OCI-LY1 (cell line): Measurements from ENCODE around the gene UBXN10.

Experiments used
- H2AFZ ChIP-seq: fragments of 200-600 bp; sonication (generic), shearing (Covaris generic); 2 replicates; pipeline ENCODE4 v1.6.0; 2014; ENCODE audit warnings: antibody characterized with exemption, mild to moderate bottlenecking, low read length
- H3F3A ChIP-seq: fragments of 200-600 bp; sonication (generic), shearing (Covaris generic); 2 replicates; pipeline ENCODE4 v1.6.0; 2014; ENCODE audit warnings: mild to moderate bottlenecking, antibody characterized with exemption, low read length, moderate library complexity; ENCODE audit not compliant: insufficient read depth
- H3K27ac ChIP-seq: fragments of 200-600 bp; sonication (generic); 2 replicates; pipeline ENCODE4 v1.5.1; 2014; ENCODE audit warnings: low read length, mixed run types, mild to moderate bottlenecking, low read depth; ENCODE audit not compliant: poor library complexity, severe bottlenecking
- H3K27me3 ChIP-seq: fragments of 200-600 bp; sonication (generic); 2 replicates; pipeline ENCODE4 v1.6.0; 2014; ENCODE audit warnings: antibody characterized with exemption, mild to moderate bottlenecking, low read length, moderate library complexity; ENCODE audit not compliant: insufficient read depth
- H3K36me3 ChIP-seq: fragments of 200-600 bp; sonication (generic); 2 replicates; pipeline ENCODE4 v1.6.1; 2014; ENCODE audit warnings: mild to moderate bottlenecking, antibody characterized with exemption, low read length, moderate library complexity, mixed read lengths; ENCODE audit not compliant: insufficient read depth
- H3K4me1 ChIP-seq: fragments of 200-600 bp; sonication (generic); 2 replicates; pipeline ENCODE4 v1.5.1; 2014; ENCODE audit warnings: mild to moderate bottlenecking, low read length, moderate library complexity; ENCODE audit not compliant: insufficient read depth, severe bottlenecking
- H3K4me2 ChIP-seq: fragments of 200-600 bp; sonication (generic), shearing (Covaris generic); 2 replicates; pipeline ENCODE4 v1.6.1; 2014; ENCODE audit warnings: low read length
- H3K4me3 ChIP-seq: fragments of 200-600 bp; sonication (generic); 2 replicates; pipeline ENCODE4 v1.5.1; 2014; ENCODE audit warnings: low read length, low read depth, mild to moderate bottlenecking, mixed read lengths; ENCODE audit not compliant: poor library complexity, severe bottlenecking
- H3K79me2 ChIP-seq: fragments of 200-600 bp; shearing (Covaris generic); 2 replicates; pipeline ENCODE4 v1.6.1; 2016; ENCODE audit warnings: mixed run types, low read length, mixed read lengths; ENCODE audit not compliant: insufficient read depth
- H3K9ac ChIP-seq: fragments of 200-600 bp; sonication (generic), shearing (Covaris generic); 2 replicates; pipeline ENCODE4 v1.6.1; 2014; ENCODE audit warnings: mild to moderate bottlenecking, low read length, mixed read lengths
- H3K9me2 ChIP-seq: fragments of 200-600 bp; sonication (generic), shearing (Covaris generic); 2 replicates; pipeline ENCODE4 v1.6.1; 2014; ENCODE audit warnings: low read depth, mild to moderate bottlenecking, low read length, mixed read lengths
- H3K9me3 ChIP-seq: fragments of 200-600 bp; shearing (Covaris generic); 2 replicates; pipeline ENCODE4 v1.6.1; 2014; ENCODE audit warnings: low read length, mixed read lengths
- H4K20me1 ChIP-seq: fragments of 200-600 bp; sonication (generic), shearing (Covaris generic); 2 replicates; pipeline ENCODE4 v1.6.0; 2016; ENCODE audit warnings: mild to moderate bottlenecking, low read length; ENCODE audit not compliant: insufficient read depth
- EZH2 ChIP-seq: fragments of 200-600 bp; sonication (generic), shearing (Covaris generic); IDR thresholded peaks from 2 replicates; pipeline ENCODE4 v1.8.0; 2017; ENCODE audit warnings: borderline replicate concordance, mixed run types, mild to moderate bottlenecking, antibody characterized with exemption, low read length, moderate library complexity, mixed read lengths
- TF ChIP-seq, protein P1 (sequence below): fragments of 200-600 bp; sonication (generic), shearing (Covaris generic); IDR thresholded peaks from 2 replicates; pipeline ENCODE4 v1.5.1; 2017; ENCODE audit warnings: mild to moderate bottlenecking, antibody characterized with exemption, low read length, moderate library complexity, mixed read lengths

Gene UBXN10

DNA sequence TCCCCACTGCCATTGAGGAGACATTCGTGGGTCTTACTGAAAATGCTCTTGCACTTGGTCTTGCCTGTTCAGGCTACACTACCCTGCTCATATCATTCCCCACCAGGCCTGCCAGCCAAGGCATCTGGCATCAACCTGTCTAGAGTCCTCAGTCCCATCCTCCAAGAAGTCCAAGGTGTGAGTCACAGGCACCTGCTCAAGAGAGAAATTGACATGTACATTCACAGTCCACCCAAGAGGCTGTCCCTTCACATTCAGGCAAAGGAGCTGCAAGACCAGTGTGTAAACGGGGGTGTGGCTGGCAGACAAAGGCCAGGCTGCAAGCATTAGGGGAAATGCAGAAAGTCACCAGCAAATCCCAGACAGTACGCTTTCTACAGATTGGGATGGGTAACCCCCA, 13.5 kb downstream of the UBXN10 start:
- no peaks in the 10 kb centered on the region for H4K20me1 ChIP-seq
- H2AFZ ChIP-seq: no peak overlapping the region

DNA sequence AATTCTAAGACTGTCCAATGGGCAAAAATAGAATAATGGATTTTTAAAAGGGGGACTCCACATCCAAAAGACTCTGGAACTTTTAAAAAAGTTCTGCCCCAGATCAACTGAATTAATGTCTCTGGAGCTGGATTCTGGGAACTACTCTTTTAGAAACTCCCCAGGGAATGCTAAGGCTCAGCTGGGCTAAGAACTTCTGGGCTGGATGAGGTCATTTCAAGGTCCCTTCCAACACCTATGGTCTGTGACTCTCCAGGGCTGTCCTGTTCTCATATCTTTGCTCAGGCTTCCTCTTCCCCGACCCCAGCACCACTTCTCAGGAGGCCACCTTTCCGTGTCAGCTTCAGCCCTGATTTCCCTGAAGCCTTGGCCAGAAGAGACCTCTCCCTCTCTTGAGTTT, 13.9 kb downstream of the UBXN10 start:
- Histone ChIP-seq H3K4me3 (no peak overlapping the region), H4K20me1 (no peaks in the 10 kb centered on the region), H3K9me3 (no peaks in the 10 kb centered on the region), H3K27ac (no peak overlapping the region), H3K4me1 (no peaks in the 10 kb centered on the region), H3K9me2 (no peaks in the 10 kb centered on the region), H3K36me3 (no peaks in the 10 kb centered on the region), H3K79me2 (no peaks in the 10 kb centered on the region), H2AFZ (no peak overlapping the region), H3F3A (no peaks in the 10 kb centered on the region), H3K27me3 (no peaks in the 10 kb centered on the region), H3K4me2 (no peak overlapping the region), H3K9ac (no peak overlapping the region)
- TF ChIP-seq, protein P1, sequence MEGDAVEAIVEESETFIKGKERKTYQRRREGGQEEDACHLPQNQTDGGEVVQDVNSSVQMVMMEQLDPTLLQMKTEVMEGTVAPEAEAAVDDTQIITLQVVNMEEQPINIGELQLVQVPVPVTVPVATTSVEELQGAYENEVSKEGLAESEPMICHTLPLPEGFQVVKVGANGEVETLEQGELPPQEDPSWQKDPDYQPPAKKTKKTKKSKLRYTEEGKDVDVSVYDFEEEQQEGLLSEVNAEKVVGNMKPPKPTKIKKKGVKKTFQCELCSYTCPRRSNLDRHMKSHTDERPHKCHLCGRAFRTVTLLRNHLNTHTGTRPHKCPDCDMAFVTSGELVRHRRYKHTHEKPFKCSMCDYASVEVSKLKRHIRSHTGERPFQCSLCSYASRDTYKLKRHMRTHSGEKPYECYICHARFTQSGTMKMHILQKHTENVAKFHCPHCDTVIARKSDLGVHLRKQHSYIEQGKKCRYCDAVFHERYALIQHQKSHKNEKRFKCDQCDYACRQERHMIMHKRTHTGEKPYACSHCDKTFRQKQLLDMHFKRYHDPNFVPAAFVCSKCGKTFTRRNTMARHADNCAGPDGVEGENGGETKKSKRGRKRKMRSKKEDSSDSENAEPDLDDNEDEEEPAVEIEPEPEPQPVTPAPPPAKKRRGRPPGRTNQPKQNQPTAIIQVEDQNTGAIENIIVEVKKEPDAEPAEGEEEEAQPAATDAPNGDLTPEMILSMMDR: no peak
- TF ChIP-seq EZH2: no peak

More for the DNA sequence above, 13.5 kb downstream of the UBXN10 start:
- no peaks in the 10 kb centered on the region for H3K4me1 ChIP-seq
- H3K9me2 ChIP-seq: no peaks in the 10 kb centered on the region
- no peaks in the 10 kb centered on the region for H3F3A ChIP-seq
- H3K36me3 ChIP-seq: no peaks in the 10 kb centered on the region
- H3K4me3 ChIP-seq: no peak overlapping the region
- no peak for TF ChIP-seq EZH2
- TF ChIP-seq, protein P1: no peak
- H3K9ac ChIP-seq: no peak overlapping the region
- no peaks in the 10 kb centered on the region for H3K9me3 ChIP-seq
- H3K4me2 ChIP-seq: no peak overlapping the region
- no peaks in the 10 kb centered on the region for H3K27me3 ChIP-seq
- H3K79me2 ChIP-seq: no peaks in the 10 kb centered on the region
- H3K27ac ChIP-seq: no peak overlapping the region

DNA sequence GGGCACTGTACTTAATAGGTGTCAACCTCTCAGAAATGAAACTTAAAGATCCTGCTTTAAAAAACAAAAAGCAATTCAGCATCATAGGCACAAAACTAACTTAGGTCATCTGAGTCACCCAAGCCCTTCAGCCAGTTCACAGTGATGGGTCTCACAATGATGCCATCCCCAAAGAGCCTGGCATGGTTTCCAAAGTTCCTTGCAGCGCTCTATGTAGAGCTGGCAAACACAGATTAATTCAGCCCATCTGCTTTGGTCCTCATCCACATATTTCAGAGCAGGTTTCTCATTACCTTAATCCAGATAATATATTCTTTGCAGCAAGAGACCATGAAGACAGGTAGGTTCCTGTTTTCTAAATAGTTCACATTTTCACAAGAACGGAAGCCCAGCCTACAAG, 15.1 kb downstream of the UBXN10 start:
- Histone ChIP-seq H3K9ac (no peak overlapping the region), H3K9me3 (no peaks in the 10 kb centered on the region), H3K36me3 (no peaks in the 10 kb centered on the region), H3K4me3 (no peak overlapping the region), H3F3A (no peaks in the 10 kb centered on the region), H4K20me1 (no peaks in the 10 kb centered on the region), H2AFZ (no peak overlapping the region), H3K27ac (no peak overlapping the region), H3K4me1 (no peaks in the 10 kb centered on the region), H3K4me2 (no peak overlapping the region), H3K79me2 (no peaks in the 10 kb centered on the region), H3K27me3 (no peaks in the 10 kb centered on the region), H3K9me2 (no peaks in the 10 kb centered on the region)
- TF ChIP-seq, protein P1: no peak
- no peak for TF ChIP-seq EZH2
